HG03103 (cell line): ENCODE data around the gene SPTLC3.

Experiments
- ATAC-seq: cut with Tn5 transposase; IDR thresholded peaks from one replicate; pipeline ENCODE4 v1.9.1; 2021; ENCODE audit warnings: low read depth; ENCODE audit not compliant: unreplicated experiment

Gene SPTLC3

DNA sequence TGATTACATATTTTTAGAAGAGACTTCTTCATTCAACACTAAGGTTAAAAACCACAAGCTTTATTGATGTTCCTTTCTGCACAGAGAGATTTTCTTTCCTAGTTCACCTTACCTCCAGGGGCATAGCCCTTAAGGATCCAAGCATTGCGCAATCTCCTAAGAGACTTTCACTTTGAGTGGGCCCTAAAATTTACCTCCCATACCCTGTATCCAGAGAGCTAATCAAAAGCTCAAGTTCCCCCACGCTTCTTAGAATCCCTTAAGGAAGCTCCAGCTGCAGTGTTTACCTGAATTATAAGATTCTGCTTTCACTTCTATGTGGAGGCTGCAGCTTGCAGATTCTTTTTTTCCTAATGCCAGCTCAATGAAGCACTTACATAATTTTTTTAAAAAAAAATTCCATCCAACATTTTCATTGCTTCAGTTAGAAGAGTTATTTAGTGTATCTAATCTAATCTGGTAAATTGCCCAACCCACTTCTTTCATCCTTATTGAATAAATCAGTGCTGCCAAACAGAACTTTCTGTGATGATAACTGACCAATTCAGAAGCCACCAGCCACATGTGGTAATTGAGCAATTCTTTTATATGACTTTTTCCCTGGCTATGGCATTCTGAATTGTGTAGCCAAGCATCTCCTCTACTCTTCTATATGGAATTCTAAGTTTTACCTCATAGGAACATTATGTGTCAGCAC lies 24.6 kb upstream of the SPTLC3 start:
- no peak for ATAC-seq

GRCh38 chr20:12984863-12985262 lies 23.9 kb upstream of the SPTLC3 start:
- ATAC-seq = no peak

GRCh38 chr20:12987261-12987660 lies 21.5 kb upstream of the SPTLC3 start:
- no peak for ATAC-seq

DNA sequence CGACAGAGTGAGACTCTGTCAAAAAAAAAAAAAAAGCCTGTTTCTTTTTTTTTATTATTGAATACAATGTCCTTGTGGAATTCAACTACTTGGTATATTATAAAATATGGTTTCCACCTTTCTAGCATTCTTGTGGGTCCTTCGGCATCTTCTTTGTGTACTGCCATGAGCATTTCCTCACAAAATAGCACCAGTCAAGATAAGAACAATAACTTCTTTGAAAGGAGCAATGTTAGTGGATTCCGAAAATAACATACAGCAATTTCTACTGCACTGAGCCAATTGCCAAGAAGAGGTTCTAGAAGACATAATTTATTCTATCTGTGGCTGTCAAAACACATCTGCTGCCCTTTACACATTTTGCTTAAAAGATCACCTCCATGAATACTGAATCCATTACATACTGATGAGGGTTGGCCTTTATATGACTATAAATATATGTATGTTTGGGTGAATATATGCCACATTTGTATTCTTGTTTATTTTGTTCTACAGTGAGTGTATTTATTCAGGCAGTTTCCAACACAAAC lies 19.1 kb upstream of the SPTLC3 start:
- ATAC-seq = no peak

DNA sequence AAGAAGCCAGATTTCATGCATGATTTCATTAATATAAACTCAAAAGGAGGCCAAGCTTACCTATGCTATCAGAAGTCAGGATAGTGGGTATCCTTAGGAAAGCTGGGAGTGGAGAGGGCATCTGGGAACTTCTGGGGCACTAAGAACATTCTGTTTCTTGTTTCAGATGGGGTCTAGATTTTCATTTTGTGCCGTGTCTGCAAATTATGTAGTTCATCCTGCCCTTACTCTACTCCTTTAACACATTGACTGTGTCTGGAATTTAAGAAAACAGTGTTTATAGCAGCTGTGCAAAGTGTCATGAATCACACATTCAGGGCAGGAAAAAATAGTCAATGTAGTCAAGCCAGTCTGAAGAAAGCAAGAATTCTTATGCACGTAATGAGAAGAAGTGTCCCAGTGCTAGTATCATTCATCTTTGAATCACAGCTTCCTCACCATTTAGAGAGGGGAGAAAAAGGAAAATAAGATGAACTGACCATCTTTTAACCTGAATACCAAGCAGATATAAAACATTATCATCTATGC lies 11.6 kb upstream of the SPTLC3 start:
- no peak for ATAC-seq

DNA sequence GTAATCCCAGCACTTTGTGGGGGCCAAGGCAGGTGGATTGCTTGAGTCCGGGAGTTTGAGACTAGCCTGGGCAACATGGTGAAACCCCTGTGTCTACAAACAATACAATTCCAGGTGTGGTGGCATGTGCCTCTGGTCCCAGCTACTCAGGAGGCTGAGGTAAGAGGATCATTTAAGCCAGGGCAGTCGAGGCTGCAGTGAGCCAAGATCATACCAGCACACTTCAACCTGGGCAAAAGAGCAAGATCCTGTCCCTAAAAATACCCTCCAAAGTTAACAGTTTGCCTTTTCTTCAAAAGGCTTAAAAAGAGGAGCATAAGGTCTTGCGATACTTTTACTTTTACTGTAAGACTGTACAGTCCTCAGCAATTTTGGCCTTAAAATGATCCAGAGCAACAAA lies 10.7 kb upstream of the SPTLC3 start:
- no peak for ATAC-seq

DNA sequence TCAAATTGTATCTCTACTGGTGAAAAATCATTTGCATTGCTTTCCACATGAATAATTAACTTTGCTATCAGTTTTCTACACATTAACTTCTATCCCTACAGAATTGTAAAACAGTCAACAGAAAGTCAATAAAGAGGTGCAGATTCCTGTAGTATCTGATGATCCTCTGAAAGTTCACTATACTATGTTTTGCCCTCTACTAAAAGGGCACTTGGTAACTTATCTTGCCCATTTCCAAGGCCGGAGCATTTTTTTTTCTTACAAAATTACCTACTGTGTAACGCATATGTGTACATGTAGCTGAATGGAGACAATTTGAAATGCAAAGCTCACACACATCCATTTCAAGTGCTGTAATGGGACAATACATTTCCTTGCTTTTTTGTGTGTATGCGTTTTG lies 9.6 kb upstream of the SPTLC3 start:
- ATAC-seq = no peak

GRCh38 chr20:13002251-13002650 lies 6.5 kb upstream of the SPTLC3 start:
- ATAC-seq = no peak

DNA sequence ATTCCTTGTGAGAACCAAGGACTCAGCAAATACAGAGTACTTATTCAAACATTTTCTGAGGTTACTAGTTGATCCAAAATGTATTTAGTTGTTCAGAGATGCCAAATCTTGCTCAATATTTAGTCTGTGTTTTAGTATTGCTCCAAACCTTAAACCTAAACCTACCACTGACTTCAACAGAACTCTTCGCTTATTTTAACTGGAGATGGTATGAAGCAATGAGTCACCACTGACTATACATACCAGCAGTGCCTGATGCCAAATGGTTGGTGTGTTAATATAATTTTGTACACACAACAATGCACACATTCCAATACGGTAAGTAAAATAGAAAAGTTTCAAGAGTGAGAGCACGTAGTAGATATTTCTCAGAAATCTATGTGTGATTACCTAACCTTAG lies 1.9 kb upstream of the SPTLC3 start:
- no peak for ATAC-seq

- ATAC-seq = no peak
Observed at GRCh38 chr20:13007596-13007995, 1.2 kb upstream of the SPTLC3 start.

- peak; percentile 93 for ATAC-seq
Observed at GRCh38 chr20:13009682-13010406, 1.1 kb downstream of the SPTLC3 start.

DNA sequence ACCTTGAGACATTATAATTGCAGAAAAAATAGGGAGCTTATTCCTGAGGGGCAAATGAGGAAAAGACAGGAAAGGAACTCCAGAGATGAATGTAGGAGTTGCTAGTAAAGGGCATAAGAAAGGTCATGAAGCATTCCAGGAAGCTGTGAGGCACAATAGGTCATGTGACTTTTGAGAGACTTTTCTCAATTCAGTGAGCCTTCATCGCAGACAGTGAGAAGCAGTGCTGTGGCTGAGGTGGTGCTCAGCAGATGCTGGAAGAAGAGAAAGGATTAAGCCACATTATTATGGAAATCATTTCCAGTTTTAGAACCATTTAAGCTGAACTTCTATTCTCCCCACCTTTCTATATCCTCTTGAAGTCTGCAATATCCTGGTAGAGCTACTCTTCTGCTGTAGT lies 4.1 kb downstream of the SPTLC3 start:
- ATAC-seq = no peak

GRCh38 chr20:13013411-13013810 lies 4.6 kb downstream of the SPTLC3 start:
- ATAC-seq = no peak

DNA sequence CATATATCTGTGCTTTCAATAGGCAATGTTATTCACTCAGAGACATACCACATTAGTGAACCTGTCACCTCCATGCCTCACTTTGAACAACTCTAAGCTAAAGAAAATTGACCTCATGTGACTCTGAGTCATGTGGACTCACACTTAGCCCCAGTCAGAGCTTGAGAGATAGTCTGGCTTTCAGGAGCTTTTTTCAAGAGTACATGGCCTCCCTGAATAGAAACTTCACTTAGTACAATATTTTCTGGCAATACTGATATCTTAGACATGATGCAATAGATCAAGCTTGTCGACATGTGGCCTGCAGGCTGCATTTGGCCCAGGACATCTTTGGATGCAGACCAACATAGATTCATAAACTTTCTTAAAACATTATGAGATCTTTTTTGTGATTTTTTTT lies 8.5 kb downstream of the SPTLC3 start:
- no peak for ATAC-seq

DNA sequence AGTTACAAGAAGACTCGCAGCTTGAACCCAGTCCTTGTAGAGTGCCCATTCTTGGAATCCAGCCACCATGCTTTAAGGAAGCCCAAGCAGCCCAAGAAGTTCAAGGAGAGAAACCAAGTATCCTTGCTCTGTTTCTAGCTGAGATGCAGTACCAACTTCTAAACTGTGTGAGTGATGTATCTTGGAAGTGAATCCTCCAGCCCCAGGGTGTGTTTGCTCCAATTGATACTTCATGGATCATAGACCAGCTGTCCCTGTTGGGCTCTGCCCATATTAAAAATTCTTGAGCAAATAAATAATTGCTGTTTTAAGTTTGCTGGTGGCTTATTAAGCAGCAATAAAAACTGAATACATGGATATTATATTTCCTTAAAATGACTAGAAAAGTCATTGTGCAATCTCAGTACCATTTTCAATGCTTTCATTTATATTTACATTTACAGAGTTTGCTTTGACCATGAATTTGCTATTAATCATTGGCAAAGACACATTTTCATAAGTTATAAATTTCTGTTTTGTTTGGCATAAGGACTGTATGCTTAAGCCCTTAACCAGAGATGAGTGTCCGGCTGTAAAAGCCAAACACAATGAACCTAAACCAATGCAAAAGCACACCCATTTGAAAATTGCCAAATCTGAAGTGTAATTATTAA lies 9.2 kb downstream of the SPTLC3 start:
- ATAC-seq = no peak

GRCh38 chr20:13021205-13021970 lies 12.6 kb downstream of the SPTLC3 start:
- no peak for ATAC-seq

DNA sequence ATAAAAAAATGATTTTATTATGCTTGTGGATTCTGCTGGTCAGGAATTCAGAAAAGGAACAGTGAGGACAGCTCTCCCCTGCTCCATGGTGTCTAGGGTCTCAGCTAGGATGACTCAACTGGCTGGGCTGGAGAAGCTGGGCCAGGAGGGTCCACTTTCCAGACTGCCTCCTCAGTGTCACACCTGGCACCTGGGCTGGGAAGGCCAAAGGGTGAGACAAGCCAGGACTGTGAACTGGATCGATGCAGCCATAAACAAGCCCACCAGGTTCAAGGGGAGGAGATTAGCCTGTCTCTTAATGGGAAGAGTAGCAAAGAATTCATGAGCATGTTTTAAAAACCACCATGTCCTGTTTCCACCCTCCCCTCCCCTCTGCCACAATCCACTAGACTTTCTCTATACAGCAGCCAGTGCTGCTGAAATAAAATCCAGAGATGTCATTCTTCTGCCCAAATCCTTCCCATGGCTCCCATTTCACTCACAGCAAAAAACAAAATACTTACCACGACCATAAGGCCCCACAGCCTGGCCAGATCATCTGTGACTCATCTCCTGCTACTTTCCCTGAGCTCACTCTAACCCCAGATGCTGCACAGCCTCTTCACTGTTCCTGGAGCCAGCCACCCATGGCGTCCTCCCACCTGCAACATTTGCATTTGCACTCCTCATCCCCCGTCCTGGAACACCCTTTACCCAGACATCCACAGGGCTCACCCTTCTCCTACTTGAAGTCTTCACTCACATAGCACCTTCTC lies 13.8 kb downstream of the SPTLC3 start:
- no peak for ATAC-seq

DNA sequence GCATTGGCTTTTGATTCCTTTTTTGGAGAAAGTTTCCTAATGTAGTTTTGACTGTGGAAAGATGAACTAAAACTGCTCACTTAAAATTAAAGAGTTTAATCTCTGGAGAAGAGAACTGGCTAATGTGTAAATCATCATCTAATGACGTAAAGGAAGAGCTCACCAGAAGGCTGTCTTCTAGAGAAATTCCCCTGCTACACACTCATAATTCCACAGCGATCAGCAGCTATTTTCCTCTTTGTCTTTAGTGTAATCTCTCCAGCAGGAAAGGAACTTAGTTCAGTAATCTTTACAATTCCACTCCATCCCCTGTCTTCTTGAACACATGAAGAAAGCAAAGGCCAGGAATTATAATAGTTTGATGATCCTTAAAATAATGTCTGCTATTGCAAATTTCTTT lies 15.8 kb downstream of the SPTLC3 start:
- ATAC-seq = no peak

DNA sequence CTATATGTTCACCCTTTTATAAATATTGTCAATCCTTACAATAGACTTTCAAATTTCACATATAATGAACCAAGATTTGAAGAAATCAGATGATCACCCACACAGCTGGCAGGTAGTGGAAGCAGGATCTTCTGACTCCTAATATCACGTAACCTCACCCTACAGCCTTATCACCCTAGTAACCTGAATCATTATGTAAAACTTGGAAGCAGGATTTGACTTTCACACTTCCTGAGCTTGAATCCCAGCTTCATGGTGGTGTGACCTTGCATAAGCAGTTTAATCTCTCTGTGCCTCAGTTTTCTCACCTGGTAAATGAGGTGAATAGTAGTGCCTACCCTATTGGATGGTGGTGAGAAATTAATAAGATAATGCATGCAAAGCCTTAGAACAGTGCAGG lies 16.4 kb downstream of the SPTLC3 start:
- no peak for ATAC-seq

DNA sequence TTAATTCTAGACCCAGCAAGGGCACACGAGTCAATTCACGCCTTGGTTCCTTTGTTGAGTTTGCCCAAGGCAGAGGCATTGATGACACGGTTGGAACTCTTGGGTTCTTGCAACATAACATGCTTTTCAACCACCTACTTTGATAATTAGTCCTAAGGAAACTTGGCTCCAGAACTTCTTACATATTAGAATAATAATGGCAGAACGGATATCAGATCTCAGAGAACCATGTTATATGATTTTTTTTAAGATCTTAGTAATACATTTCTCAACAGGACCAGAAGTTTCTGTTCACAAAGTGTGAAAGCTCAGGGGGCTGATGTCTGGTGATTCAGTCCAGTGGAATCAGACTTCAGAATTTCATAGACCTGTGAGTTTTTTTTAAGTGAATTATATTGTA lies 19.2 kb downstream of the SPTLC3 start:
- ATAC-seq = no peak
